ENCODE data around the gene DCP1B. TPM values are rescaled to one million over a fixed set of nuclear protein-coding genes. Genes with fewer than 3 reads are reported as not detected.

Gene DCP1B
- total and polyA plus RNA-seq, 2 donors from 2014 or later, result 11.3 to 15.0 TPM

GRCh38 chr12:2032506-2032905, 28.2 kb upstream of the DCP1B start:
- FAIRE-seq, result no peak

GRCh38 chr12:2029851-2030250, 25.6 kb upstream of the DCP1B start:
- Histone ChIP-seq H3K27ac (ENCODE audit: low read depth in 2 of 2, low read length in 2 of 2) (no peak overlapping the region), H3K36me3 (ENCODE audit: control insufficient read depth in 2 of 3, insufficient read depth in 3 of 3, low read length in 3 of 3) (no peaks in the 10 kb centered on the region), H3K27me3 (ENCODE audit: control insufficient read depth, insufficient read depth, low read length) (no peaks in the 10 kb centered on the region), H3K4me1 (ENCODE audit: control insufficient read depth in 2 of 3, insufficient read depth in 2 of 3, low read depth in 1 of 3, low read length in 3 of 3) (peaks cover 0 to 4% (median 0%) of the 10 kb centered on the region in 3 donors), H3K9ac (ENCODE audit: low read length in 3 of 3) (no peak overlapping the region), H3K4me3 (ENCODE audit: low read length in 3 of 3) (no peak overlapping the region), H3K9me3 (ENCODE audit: control insufficient read depth in 2 of 3, insufficient read depth in 1 of 3, low read length in 3 of 3) (no peaks in the 10 kb centered on the region)
- TF ChIP-seq CTCF (IDR thresholded peaks at IDR 0.05; ENCODE audit: borderline replicate concordance, extremely low read depth, insufficient read depth), result no peak
- no peak for DNase-seq
- intact Hi-C loops (cut with DNase I), result no loop called here
- FAIRE-seq, result no peak

More at GRCh38 chr12:2032506-2032905, 28.2 kb upstream of the DCP1B start:
- no peaks in the 10 kb centered on the region for H3K36me3 ChIP-seq (ENCODE audit: control insufficient read depth in 2 of 3, insufficient read depth in 3 of 3, low read length in 3 of 3)
- H3K4me3 ChIP-seq (ENCODE audit: low read length in 3 of 3), result no peak overlapping the region
- DNase-seq, result no peak
- H3K27ac ChIP-seq (ENCODE audit: low read depth in 2 of 2, low read length in 2 of 2), result no peak overlapping the region
- H3K9me3 ChIP-seq (ENCODE audit: control insufficient read depth in 2 of 3, insufficient read depth in 1 of 3, low read length in 3 of 3), result no peaks in the 10 kb centered on the region
- no peak for TF ChIP-seq CTCF (IDR thresholded peaks at IDR 0.05; ENCODE audit: borderline replicate concordance, extremely low read depth, insufficient read depth)
- H3K4me1 ChIP-seq (ENCODE audit: control insufficient read depth in 2 of 3, insufficient read depth in 2 of 3, low read depth in 1 of 3, low read length in 3 of 3), result peaks cover 0 to 8% (median 4%) of the 10 kb centered on the region in 3 donors
- intact Hi-C loops (cut with DNase I), result no loop called here
- H3K27me3 ChIP-seq (ENCODE audit: control insufficient read depth, insufficient read depth, low read length), result no peaks in the 10 kb centered on the region
- no peak overlapping the region for H3K9ac ChIP-seq (ENCODE audit: low read length in 3 of 3)

- intact Hi-C loops (cut with DNase I), result no loop called here
- no peak for TF ChIP-seq CTCF (IDR thresholded peaks at IDR 0.05; ENCODE audit: borderline replicate concordance, extremely low read depth, insufficient read depth)
- Histone ChIP-seq H3K4me3 (ENCODE audit: low read length in 3 of 3) (no peak overlapping the region), H3K4me1 (ENCODE audit: control insufficient read depth in 2 of 3, insufficient read depth in 2 of 3, low read depth in 1 of 3, low read length in 3 of 3) (no peaks in the 10 kb centered on the region), H3K9ac (ENCODE audit: low read length in 3 of 3) (no peak overlapping the region), H3K27ac (ENCODE audit: low read depth in 2 of 2, low read length in 2 of 2) (no peak overlapping the region), H3K9me3 (ENCODE audit: control insufficient read depth in 2 of 3, insufficient read depth in 1 of 3, low read length in 3 of 3) (no peaks in the 10 kb centered on the region), H3K27me3 (ENCODE audit: control insufficient read depth, insufficient read depth, low read length) (no peaks in the 10 kb centered on the region), H3K36me3 (ENCODE audit: control insufficient read depth in 2 of 3, insufficient read depth in 3 of 3, low read length in 3 of 3) (no peaks in the 10 kb centered on the region)
- DNase-seq (peak in 1 of 5 donors; percentile 44), FAIRE-seq (no peak)
Measured at GRCh38 chr12:2027351-2027750, 23.1 kb upstream of the DCP1B start.

- Histone ChIP-seq H3K4me1 (ENCODE audit: control insufficient read depth in 2 of 3, insufficient read depth in 2 of 3, low read depth in 1 of 3, low read length in 3 of 3) (no peaks in the 10 kb centered on the region), H3K36me3 (ENCODE audit: control insufficient read depth in 2 of 3, insufficient read depth in 3 of 3, low read length in 3 of 3) (no peaks in the 10 kb centered on the region), H3K9ac (ENCODE audit: low read length in 3 of 3) (no peak overlapping the region), H3K27me3 (ENCODE audit: control insufficient read depth, insufficient read depth, low read length) (no peaks in the 10 kb centered on the region), H3K27ac (ENCODE audit: low read depth in 2 of 2, low read length in 2 of 2) (no peak overlapping the region), H3K9me3 (ENCODE audit: control insufficient read depth in 2 of 3, insufficient read depth in 1 of 3, low read length in 3 of 3) (no peaks in the 10 kb centered on the region), H3K4me3 (ENCODE audit: low read length in 3 of 3) (no peak overlapping the region)
- DNase-seq (no peak), FAIRE-seq (no peak)
- no peak for TF ChIP-seq CTCF (IDR thresholded peaks at IDR 0.05; ENCODE audit: borderline replicate concordance, extremely low read depth, insufficient read depth)
- intact Hi-C loops (cut with DNase I), result no loop called here
Measured at GRCh38 chr12:2023365-2023764, 19.1 kb upstream of the DCP1B start.
